CD14-positive monocyte (primary cell): ENCODE data around the gene HELB. TPM values are rescaled to one million over a fixed set of nuclear protein-coding genes. Genes with fewer than 3 reads are reported as not detected.

Experiments
- DNase-seq, 3 donors: peaks; one replicate each; pipeline ENCODE4 v3.0.0-alpha.2; 2011 to 2022
- H2AFZ ChIP-seq: 2 replicates; pipeline ENCODE4 v1.6.0; 2012; ENCODE audit warnings: mild to moderate bottlenecking, low read depth, low read length, inconsistent platforms; ENCODE audit not compliant: insufficient read depth, poor library complexity, severe bottlenecking
- H3K27ac ChIP-seq, 2 donors: 1 replicate in 1 of 2; 2 replicates in 1 of 2; pipeline ENCODE4 v1.5.1; 2012 to 2013; ENCODE audit warnings: low read length in 2 of 2, control low read depth in 1 of 2, inconsistent platforms in 1 of 2, low read depth in 1 of 2, mild to moderate bottlenecking in 1 of 2
- H3K27me3 ChIP-seq, 2 donors: one replicate each; pipeline versions ENCODE4 v1.6.0 to v1.6.1; 2011 to 2013; ENCODE audit warnings: low read length in 2 of 2; ENCODE audit not compliant: control insufficient read depth in 2 of 2, insufficient read depth in 2 of 2
- H3K36me3 ChIP-seq, 2 donors: replicated peaks in 1 of 2; 1 replicate in 1 of 2; 2 replicates in 1 of 2; pipeline versions ENCODE4 v1.5.1 to v1.6.1; 2012 to 2013; ENCODE audit warnings: low read length in 2 of 2, control low read depth in 1 of 2, inconsistent platforms in 1 of 2, mild to moderate bottlenecking in 1 of 2; ENCODE audit not compliant: insufficient read depth in 2 of 2, control insufficient read depth in 1 of 2
- H3K4me1 ChIP-seq, 2 donors: 1 replicate in 1 of 2; 2 replicates in 1 of 2; pipeline versions ENCODE4 v1.5.1 to v1.6.1; 2012 to 2013; ENCODE audit warnings: low read length in 2 of 2, control low read depth in 1 of 2, inconsistent platforms in 1 of 2, mild to moderate bottlenecking in 1 of 2, moderate library complexity in 1 of 2; ENCODE audit not compliant: insufficient read depth in 2 of 2, control insufficient read depth in 1 of 2
- H3K4me2 ChIP-seq: replicated peaks from 2 replicates; pipeline ENCODE3; 2012; ENCODE audit warnings: low read length, moderate library complexity, mild to moderate bottlenecking; ENCODE audit not compliant: poor library complexity, severe bottlenecking; ENCODE audit errors: extremely low read depth
- H3K4me3 ChIP-seq, 3 experiments: fragments of 200-600 bp in 1 of 3; sonication (generic) in 1 of 3; replicated peaks in 1 of 3; 1 replicate in 2 of 3; 2 replicates in 1 of 3; pipeline ENCODE4 v1.5.1; 2011 to 2013; ENCODE audit warnings: low read length in 3 of 3, mild to moderate bottlenecking in 3 of 3, control low read depth in 2 of 3, low read depth in 2 of 3, inconsistent platforms in 1 of 3, moderate library complexity in 1 of 3
- H3K79me2 ChIP-seq: 2 replicates; pipeline ENCODE4 v1.6.0; 2012; ENCODE audit warnings: mild to moderate bottlenecking, control low read depth, inconsistent platforms, low read length, moderate library complexity; ENCODE audit not compliant: insufficient read depth
- H3K9ac ChIP-seq: 2 replicates; pipeline ENCODE4 v1.6.0; 2017; ENCODE audit warnings: low read length, mild to moderate bottlenecking; ENCODE audit not compliant: insufficient read depth, poor library complexity, severe bottlenecking
- H3K9me3 ChIP-seq, 2 donors: replicated peaks in 1 of 2; 1 replicate in 1 of 2; 2 replicates in 1 of 2; pipeline versions ENCODE4 v1.5.1 to v1.6.1; 2012 to 2013; ENCODE audit warnings: low read length in 2 of 2, control low read depth in 1 of 2; ENCODE audit not compliant: control insufficient read depth in 1 of 2, insufficient read depth in 1 of 2
- H4K20me1 ChIP-seq: 2 replicates; pipeline ENCODE4 v1.6.0; 2012; ENCODE audit warnings: mild to moderate bottlenecking, low read length, control low read depth, moderate library complexity; ENCODE audit not compliant: insufficient read depth
- H3K27ac Mint-ChIP-seq, 7 donors: one replicate each; pipeline ENCODE4 v1.8.0; 2020; ENCODE audit warnings: mild to moderate bottlenecking in 7 of 7, mixed read lengths in 7 of 7, moderate library complexity in 6 of 7, inconsistent platforms in 2 of 7
- H3K27me3 Mint-ChIP-seq, 3 donors: one replicate each; pipeline ENCODE4 v1.8.0; 2021 to 2022; ENCODE audit warnings: low read depth in 3 of 3, mild to moderate bottlenecking in 3 of 3, mixed read lengths in 3 of 3, moderate library complexity in 3 of 3, inconsistent platforms in 1 of 3
- H3K36me3 Mint-ChIP-seq, 2 donors: one replicate each; pipeline ENCODE4 v1.8.0; 2020; ENCODE audit warnings: mixed read lengths in 2 of 2, inconsistent platforms in 1 of 2, mild to moderate bottlenecking in 1 of 2
- H3K4me1 Mint-ChIP-seq: one replicate; pipeline ENCODE4 v1.8.0; 2020; ENCODE audit warnings: mild to moderate bottlenecking, mixed read lengths
- H3K4me3 Mint-ChIP-seq, 2 donors: one replicate each; pipeline ENCODE4 v1.8.0; 2020; ENCODE audit warnings: mild to moderate bottlenecking in 2 of 2, mixed read lengths in 2 of 2, moderate library complexity in 1 of 2
- H3K9me3 Mint-ChIP-seq, 7 donors: one replicate each; pipeline ENCODE4 v1.8.0; 2020 to 2022; ENCODE audit warnings: mixed read lengths in 7 of 7, mild to moderate bottlenecking in 6 of 7, moderate library complexity in 6 of 7, inconsistent platforms in 2 of 7
- CTCF ChIP-seq: fragments of 200-600 bp; IDR thresholded peaks from one replicate; pipeline ENCODE4 v1.8.0; 2022; ENCODE audit warnings: antibody characterized with exemption, mild to moderate bottlenecking
- WGBS: methylation state at CpG from one replicate; pipeline ENCODE4 v1.1.5; 2013; ENCODE audit warnings: missing lambda C conversion rate; ENCODE audit not compliant: insufficient coverage; 5-methylcytosine and 5-hydroxymethylcytosine counted together
- intact Hi-C, 2 donors: fragments of 100-400 bp; cut with micrococcal nuclease; formaldehyde crosslinking; loops; one replicate each; pipeline versions ENCODE4 v1.15.0 to v1.15.1; 2023
- polyA plus RNA-seq, 3 donors: library from polyadenylated mRNA; depleted of rRNA in 1 of 3; unstranded in 2 of 3; stranded (reverse) in 1 of 3; fragments of 300-500 nt in 2 of 3; fragments of >200 nt in 1 of 3; fragmentation: Illumina TruSeq in 2 of 3; gene quantifications; 1 replicate in 2 of 3; 2 replicates in 1 of 3; pipeline ENCODE4 v1.2.3, GENCODE V29; 2012 to 2021

Gene HELB
- polyA plus RNA-seq, 3 donors = 1.8 to 3.4 (median 3.0) TPM

- no peaks in the 10 kb centered on the region for H3K4me1 ChIP-seq
- H3K4me3 Mint-ChIP-seq = no peak overlapping the region
- H3K27ac ChIP-seq = no peak overlapping the region
- DNase-seq = no peak
- WGBS = 80% methylated on average over 1 of the region's 6 CpGs
- no peaks in the 10 kb centered on the region for H4K20me1 ChIP-seq
- no peaks in the 10 kb centered on the region for H3K79me2 ChIP-seq
- no peak overlapping the region for H3K4me2 ChIP-seq
- peaks cover 4 to 22% of the 10 kb centered on the region in 2 donors for H3K36me3 ChIP-seq
- no peak overlapping the region for H3K4me3 ChIP-seq
- H3K27me3 ChIP-seq = no peaks in the 10 kb centered on the region
- no peaks in the 10 kb centered on the region for H3K9me3 Mint-ChIP-seq
- peaks cover 10% of the 10 kb centered on the region for H3K4me1 Mint-ChIP-seq
- intact Hi-C loops = loop anchor here in 1 of 2 donors (10.0 kb wide), 1 partner anchor 341 kb away; no protein-coding TSS in a partner anchor
- TF ChIP-seq CTCF = no peak
- no peaks in the 10 kb centered on the region for H3K9me3 ChIP-seq
- peaks cover 27% of the 10 kb centered on the region in 2 donors for H3K36me3 Mint-ChIP-seq
- H2AFZ ChIP-seq = no peak overlapping the region
- H3K27me3 Mint-ChIP-seq = no peaks in the 10 kb centered on the region
- peak overlapping the region in 1 of 7 donors; percentile 39 for H3K27ac Mint-ChIP-seq
- H3K9ac ChIP-seq = no peak overlapping the region
These were observed 52.0 kb downstream of the HELB start for GRCh38 chr12:66354291-66354690.

- peaks cover 0 to 4% of the 10 kb centered on the region in 2 donors for H3K36me3 ChIP-seq
- no peaks in the 10 kb centered on the region for H3K9me3 ChIP-seq
- no peaks in the 10 kb centered on the region for H3K27me3 ChIP-seq
- H3K79me2 ChIP-seq = no peaks in the 10 kb centered on the region
- Mint-ChIP-seq H3K36me3 (peaks cover 12 to 16% of the 10 kb centered on the region in 2 donors), H3K4me3 (no peak overlapping the region), H3K9me3 (no peaks in the 10 kb centered on the region), H3K27me3 (no peaks in the 10 kb centered on the region), H3K27ac (no peak overlapping the region), H3K4me1 (no peaks in the 10 kb centered on the region)
- no peak for TF ChIP-seq CTCF
- no peak overlapping the region for H2AFZ ChIP-seq
- no peak overlapping the region for H3K27ac ChIP-seq
- H3K4me2 ChIP-seq = no peak overlapping the region
- no peak for DNase-seq
- H3K9ac ChIP-seq = no peak overlapping the region
- intact Hi-C loops = loop anchor here in 1 of 2 donors (10.0 kb wide), 1 partner anchor 336 kb away; no protein-coding TSS in a partner anchor
- H3K4me1 ChIP-seq = no peaks in the 10 kb centered on the region
- no peak overlapping the region for H3K4me3 ChIP-seq
- H4K20me1 ChIP-seq = no peaks in the 10 kb centered on the region
These were observed 57.0 kb downstream of the HELB start for GRCh38 chr12:66359300-66359699.
